Measurements from ENCODE around the gene KANK3. TPM values are rescaled to one million over a fixed set of nuclear protein-coding genes. Genes with fewer than 3 reads are reported as not detected.
A peak's percentile ranks its signal among the peaks of the same experiment; 100 is the strongest.
"Not testable (repeated sequence)": the region's sequence is repeated elsewhere in the genome, so short reads cannot be mapped to it uniquely, and the experiment has no call there.

KANK3 gene
- polyA plus RNA-seq, 3 donors = 5.9 to 15.5 (median 14.2) TPM

DNA sequence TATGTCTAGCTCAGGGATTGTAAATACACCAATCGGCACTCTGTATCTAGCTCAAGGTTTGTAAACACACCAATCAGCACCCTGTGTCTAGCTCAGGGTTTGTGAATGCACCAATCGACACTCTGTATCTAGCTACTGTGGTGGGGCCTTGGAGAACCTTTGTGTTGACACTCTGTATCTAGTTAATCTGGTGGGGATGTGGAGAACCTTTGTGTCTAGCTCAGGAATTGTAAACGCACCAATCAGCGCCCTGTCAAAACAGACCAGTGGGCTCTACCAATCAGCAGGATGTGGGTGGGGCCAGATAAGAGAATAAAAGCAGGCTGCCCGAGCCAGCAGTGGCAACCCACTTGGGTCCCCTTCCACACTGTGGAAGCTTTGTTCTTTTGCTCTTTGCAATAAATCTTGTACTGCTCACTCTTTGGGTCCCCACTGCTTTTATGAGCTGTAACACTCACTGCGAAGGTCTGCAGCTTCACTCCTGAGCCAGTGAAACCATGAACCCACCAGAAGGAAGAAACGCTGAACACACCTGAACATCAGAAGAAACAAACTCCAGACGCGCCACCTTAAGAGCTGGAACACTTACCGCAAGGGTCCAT lies 33.4 kb upstream of the KANK3 start:
- DNase-seq (ENCODE audit: extremely low read depth in 1 of 11, low read depth in 9 of 11, low spot score in 4 of 11) = not testable (repeated sequence)

DNA sequence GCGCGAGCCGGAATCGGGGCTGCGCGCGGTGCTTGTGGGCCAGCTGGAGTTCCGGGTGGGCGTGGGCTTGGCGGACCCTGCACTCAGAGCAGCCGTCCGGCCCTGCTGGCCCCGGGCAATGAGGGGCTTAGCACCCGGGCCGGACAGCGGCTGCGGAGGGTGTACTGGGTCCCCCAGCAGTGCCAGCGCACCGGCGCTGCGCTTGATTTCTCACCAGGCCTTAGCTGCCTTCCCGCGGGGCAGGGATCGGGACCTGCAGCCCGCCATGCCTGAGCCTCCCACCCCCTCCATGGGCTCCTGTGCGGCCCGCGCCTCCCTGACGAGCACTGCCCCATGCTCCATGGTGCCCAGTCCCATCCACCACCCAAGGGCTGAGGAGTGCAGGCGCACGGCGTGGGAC lies 32.7 kb upstream of the KANK3 start:
- DNase-seq (ENCODE audit: extremely low read depth in 1 of 11, low read depth in 9 of 11, low spot score in 4 of 11) = not testable (repeated sequence)

GRCh38 chr19:8373867-8374813 lies 31.1 kb upstream of the KANK3 start:
- DNase-seq (ENCODE audit: extremely low read depth in 1 of 11, low read depth in 9 of 11, low spot score in 4 of 11) = no peak

GRCh38 chr19:8371011-8371804 lies 28.1 kb upstream of the KANK3 start:
- no peak for DNase-seq (ENCODE audit: extremely low read depth in 1 of 11, low read depth in 9 of 11, low spot score in 4 of 11)

GRCh38 chr19:8370176-8371010 lies 27.3 kb upstream of the KANK3 start:
- DNase-seq (ENCODE audit: extremely low read depth in 1 of 11, low read depth in 9 of 11, low spot score in 4 of 11) = no peak

GRCh38 chr19:8367327-8368001 lies 24.4 kb upstream of the KANK3 start:
- DNase-seq (ENCODE audit: extremely low read depth in 1 of 11, low read depth in 9 of 11, low spot score in 4 of 11) = peak; percentile 76 to 93 (median 85)

DNA sequence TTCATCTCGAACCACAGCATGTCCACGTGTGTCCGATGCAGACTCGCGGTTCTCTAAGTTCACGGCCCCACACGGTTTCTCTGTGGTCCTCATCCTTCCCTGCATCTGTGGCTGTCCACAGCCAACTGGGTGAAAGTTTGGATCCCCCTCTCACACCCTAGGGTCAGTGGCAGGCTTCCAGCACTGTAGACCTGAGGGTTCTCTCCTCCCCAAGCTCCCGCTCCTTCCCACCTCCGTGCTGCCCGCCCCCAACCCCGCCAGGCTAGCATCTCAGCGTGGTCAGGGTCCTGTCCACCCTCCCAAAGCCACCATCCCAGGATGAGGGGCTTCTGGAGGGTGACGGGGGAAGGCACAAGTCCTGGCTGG lies 23.9 kb upstream of the KANK3 start:
- no peak for DNase-seq (ENCODE audit: extremely low read depth in 1 of 11, low read depth in 9 of 11, low spot score in 4 of 11)

GRCh38 chr19:8366121-8366581 lies 23.1 kb upstream of the KANK3 start:
- DNase-seq (ENCODE audit: extremely low read depth in 1 of 11, low read depth in 9 of 11, low spot score in 4 of 11) = no peak

- DNase-seq (ENCODE audit: extremely low read depth in 1 of 11, low read depth in 9 of 11, low spot score in 4 of 11) = no peak
Observed at GRCh38 chr19:8363803-8364771, 21.0 kb upstream of the KANK3 start, which contains the start of gene ANGPTL4. Gene ANGPTL4 (plus strand): TSS chr19:8364155. CDS start chr19:8364322, 167 bp downstream.

- peak in 5 of 11 donors; percentile 60 to 81 (median 70) for DNase-seq (ENCODE audit: extremely low read depth in 1 of 11, low read depth in 9 of 11, low spot score in 4 of 11)
Observed at GRCh38 chr19:8361921-8362793, 19.1 kb upstream of the KANK3 start.

DNA sequence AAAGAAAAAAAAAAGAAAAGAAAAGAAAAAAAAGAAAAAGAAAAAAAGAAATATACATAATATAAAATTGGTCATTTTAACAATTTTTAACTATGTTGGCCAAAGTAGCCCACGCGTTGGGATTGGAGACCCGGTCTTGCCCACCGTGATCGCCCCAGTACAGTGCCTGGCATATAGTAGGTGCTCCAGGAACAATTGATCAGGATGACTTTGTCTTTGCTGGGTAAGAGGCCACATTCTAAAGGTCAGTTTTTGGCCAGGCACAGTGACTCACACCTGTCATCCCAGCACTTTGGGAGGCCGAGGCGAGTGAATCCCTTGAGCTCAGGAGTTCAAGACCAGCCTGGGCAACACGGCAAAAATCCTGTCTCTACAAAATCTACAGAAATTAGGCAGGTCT lies 17.1 kb upstream of the KANK3 start:
- DNase-seq (ENCODE audit: extremely low read depth in 1 of 11, low read depth in 9 of 11, low spot score in 4 of 11) = no peak

DNA sequence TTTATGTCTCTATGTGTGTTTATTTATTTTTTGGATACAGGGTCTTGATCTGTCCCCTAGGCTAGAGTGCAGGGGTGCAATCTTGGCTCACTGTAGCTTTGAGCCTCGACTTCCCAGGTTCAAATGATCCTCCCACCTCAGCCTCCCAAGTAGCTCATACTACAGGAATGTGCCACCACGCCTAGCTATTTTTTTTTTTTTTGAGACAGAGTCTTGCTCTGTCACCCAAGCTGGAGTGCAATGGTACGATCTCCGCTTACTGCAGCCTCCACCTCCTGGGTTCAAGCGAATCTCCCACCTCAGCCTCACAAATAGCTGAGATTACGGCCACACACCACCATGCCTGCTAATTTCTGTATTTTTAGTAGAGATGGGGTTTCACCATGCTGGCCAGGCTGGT lies 15.9 kb upstream of the KANK3 start:
- no peak for DNase-seq (ENCODE audit: extremely low read depth in 1 of 11, low read depth in 9 of 11, low spot score in 4 of 11)

GRCh38 chr19:8357007-8357521 lies 14.0 kb upstream of the KANK3 start:
- no peak for DNase-seq (ENCODE audit: extremely low read depth in 1 of 11, low read depth in 9 of 11, low spot score in 4 of 11)

GRCh38 chr19:8355631-8356402 lies 12.8 kb upstream of the KANK3 start:
- DNase-seq (ENCODE audit: extremely low read depth in 1 of 11, low read depth in 9 of 11, low spot score in 4 of 11) = no peak

DNA sequence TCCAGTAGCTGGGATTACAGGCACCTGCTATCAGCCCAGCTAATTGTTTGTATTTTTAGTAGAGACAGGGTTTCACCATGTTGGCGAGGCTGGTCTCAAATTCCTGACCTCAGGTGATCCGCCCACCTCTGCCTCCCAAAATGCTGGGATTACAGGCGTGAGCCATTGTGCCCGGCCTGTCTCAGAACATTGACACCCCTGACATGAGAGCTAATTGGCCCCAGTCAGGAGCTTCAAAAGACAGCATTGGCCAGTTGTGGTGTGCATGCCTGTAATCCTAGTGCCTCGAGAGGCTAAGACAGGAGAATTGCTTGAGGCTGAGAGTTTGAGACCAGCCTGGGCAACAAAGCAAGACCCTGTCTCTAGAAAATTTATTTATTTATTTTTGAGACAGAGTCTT lies 9.8 kb upstream of the KANK3 start:
- DNase-seq (ENCODE audit: extremely low read depth in 1 of 11, low read depth in 9 of 11, low spot score in 4 of 11) = not testable (repeated sequence)

All from renal cortex interstitium (tissue), 11 donors.